ENCODE data around the gene NDP.
A peak's percentile ranks its signal among the peaks of the same experiment; 100 is the strongest.

NDP gene

GRCh38 chrX:43973249-43974099 lies at the start of gene NDP:
Gene NDP, minus strand, starts transcription at chrX:43973390. Its CDS starts 14,745 bp downstream, at chrX:43958645.
- Histone ChIP-seq H3K4me3 (ENCODE audit: low read depth, low read length) (peak within 1 kb of the TSS; percentile 45), H3K79me2 (ENCODE audit: control insufficient read depth, insufficient read depth, low read length, unreplicated experiment) (no peaks in the 10 kb centered on the region), H3K27ac (ENCODE audit: low read depth, low read length) (no peak within 1 kb of the TSS), H2AFZ (ENCODE audit: low read length, unreplicated experiment) (peak within 1 kb of the TSS; percentile 48), H3K36me3 (ENCODE audit: insufficient read depth, low read length) (no peaks in the 10 kb centered on the region), H3K4me1 (ENCODE audit: control insufficient read depth, insufficient read depth, low read length, unreplicated experiment) (peaks cover 25% of the 10 kb centered on the region), H3K27me3 (ENCODE audit: insufficient read depth, low read length) (no peaks in the 10 kb centered on the region)

GRCh38 chrX:44022964-44023363 lies 49.8 kb upstream of the NDP start:
- H3K79me2 ChIP-seq (ENCODE audit: control insufficient read depth, insufficient read depth, low read length, unreplicated experiment) = no peaks in the 10 kb centered on the region
- no peaks in the 10 kb centered on the region for H3K27me3 ChIP-seq (ENCODE audit: insufficient read depth, low read length)
- no peaks in the 10 kb centered on the region for H3K36me3 ChIP-seq (ENCODE audit: insufficient read depth, low read length)
- H2AFZ ChIP-seq (ENCODE audit: low read length, unreplicated experiment) = no peak overlapping the region
- H3K27ac ChIP-seq (ENCODE audit: low read depth, low read length) = no peak overlapping the region
- H3K4me3 ChIP-seq (ENCODE audit: low read depth, low read length) = no peak overlapping the region
- peaks cover 10% of the 10 kb centered on the region for H3K4me1 ChIP-seq (ENCODE audit: control insufficient read depth, insufficient read depth, low read length, unreplicated experiment)

GRCh38 chrX:44020693-44021092 lies 47.5 kb upstream of the NDP start:
- Histone ChIP-seq H3K4me1 (ENCODE audit: control insufficient read depth, insufficient read depth, low read length, unreplicated experiment) (peaks cover 5% of the 10 kb centered on the region), H3K27me3 (ENCODE audit: insufficient read depth, low read length) (no peaks in the 10 kb centered on the region), H2AFZ (ENCODE audit: low read length, unreplicated experiment) (no peak overlapping the region), H3K27ac (ENCODE audit: low read depth, low read length) (no peak overlapping the region), H3K36me3 (ENCODE audit: insufficient read depth, low read length) (no peaks in the 10 kb centered on the region), H3K4me3 (ENCODE audit: low read depth, low read length) (no peak overlapping the region), H3K79me2 (ENCODE audit: control insufficient read depth, insufficient read depth, low read length, unreplicated experiment) (no peaks in the 10 kb centered on the region)

- H2AFZ ChIP-seq (ENCODE audit: low read length, unreplicated experiment) = no peak overlapping the region
- H3K27ac ChIP-seq (ENCODE audit: low read depth, low read length) = no peak overlapping the region
- H3K27me3 ChIP-seq (ENCODE audit: insufficient read depth, low read length) = no peaks in the 10 kb centered on the region
- no peak overlapping the region for H3K4me3 ChIP-seq (ENCODE audit: low read depth, low read length)
- H3K79me2 ChIP-seq (ENCODE audit: control insufficient read depth, insufficient read depth, low read length, unreplicated experiment) = no peaks in the 10 kb centered on the region
- H3K4me1 ChIP-seq (ENCODE audit: control insufficient read depth, insufficient read depth, low read length, unreplicated experiment) = no peaks in the 10 kb centered on the region
- no peaks in the 10 kb centered on the region for H3K36me3 ChIP-seq (ENCODE audit: insufficient read depth, low read length)
Measured at GRCh38 chrX:44019911-44020310, 46.7 kb upstream of the NDP start.

GRCh38 chrX:44017676-44018075 lies 44.5 kb upstream of the NDP start:
- H3K36me3 ChIP-seq (ENCODE audit: insufficient read depth, low read length) = no peaks in the 10 kb centered on the region

GRCh38 chrX:44016906-44017305 lies 43.7 kb upstream of the NDP start:
- Histone ChIP-seq H3K27me3 (ENCODE audit: insufficient read depth, low read length) (no peaks in the 10 kb centered on the region), H3K27ac (ENCODE audit: low read depth, low read length) (no peak overlapping the region), H2AFZ (ENCODE audit: low read length, unreplicated experiment) (no peak overlapping the region), H3K4me3 (ENCODE audit: low read depth, low read length) (no peak overlapping the region), H3K4me1 (ENCODE audit: control insufficient read depth, insufficient read depth, low read length, unreplicated experiment) (peaks cover 13% of the 10 kb centered on the region), H3K36me3 (ENCODE audit: insufficient read depth, low read length) (no peaks in the 10 kb centered on the region), H3K79me2 (ENCODE audit: control insufficient read depth, insufficient read depth, low read length, unreplicated experiment) (no peaks in the 10 kb centered on the region)

More at GRCh38 chrX:44017676-44018075, 44.5 kb upstream of the NDP start:
- peaks cover 6% of the 10 kb centered on the region for H3K4me1 ChIP-seq (ENCODE audit: control insufficient read depth, insufficient read depth, low read length, unreplicated experiment)
- H3K79me2 ChIP-seq (ENCODE audit: control insufficient read depth, insufficient read depth, low read length, unreplicated experiment) = no peaks in the 10 kb centered on the region
- no peaks in the 10 kb centered on the region for H3K27me3 ChIP-seq (ENCODE audit: insufficient read depth, low read length)
- no peak overlapping the region for H2AFZ ChIP-seq (ENCODE audit: low read length, unreplicated experiment)
- no peak overlapping the region for H3K4me3 ChIP-seq (ENCODE audit: low read depth, low read length)
- no peak overlapping the region for H3K27ac ChIP-seq (ENCODE audit: low read depth, low read length)

- H3K36me3 ChIP-seq (ENCODE audit: insufficient read depth, low read length) = no peaks in the 10 kb centered on the region
- no peak overlapping the region for H2AFZ ChIP-seq (ENCODE audit: low read length, unreplicated experiment)
- H3K27me3 ChIP-seq (ENCODE audit: insufficient read depth, low read length) = no peaks in the 10 kb centered on the region
- H3K27ac ChIP-seq (ENCODE audit: low read depth, low read length) = peak overlapping the region; percentile 87
- H3K4me1 ChIP-seq (ENCODE audit: control insufficient read depth, insufficient read depth, low read length, unreplicated experiment) = peaks cover 17% of the 10 kb centered on the region
- no peaks in the 10 kb centered on the region for H3K79me2 ChIP-seq (ENCODE audit: control insufficient read depth, insufficient read depth, low read length, unreplicated experiment)
- H3K4me3 ChIP-seq (ENCODE audit: low read depth, low read length) = peak overlapping the region; percentile 38; the same call in 1 of the 2 replicates
Measured at GRCh38 chrX:44012484-44013096, 39.4 kb upstream of the NDP start.

GRCh38 chrX:44011506-44011905 lies 38.3 kb upstream of the NDP start:
- Histone ChIP-seq H3K79me2 (ENCODE audit: control insufficient read depth, insufficient read depth, low read length, unreplicated experiment) (no peaks in the 10 kb centered on the region), H3K36me3 (ENCODE audit: insufficient read depth, low read length) (no peaks in the 10 kb centered on the region), H2AFZ (ENCODE audit: low read length, unreplicated experiment) (no peak overlapping the region), H3K27ac (ENCODE audit: low read depth, low read length) (no peak overlapping the region), H3K27me3 (ENCODE audit: insufficient read depth, low read length) (no peaks in the 10 kb centered on the region), H3K4me3 (ENCODE audit: low read depth, low read length) (no peak overlapping the region), H3K4me1 (ENCODE audit: control insufficient read depth, insufficient read depth, low read length, unreplicated experiment) (peaks cover 17% of the 10 kb centered on the region)

GRCh38 chrX:44010626-44011025 lies 37.4 kb upstream of the NDP start:
- Histone ChIP-seq H2AFZ (ENCODE audit: low read length, unreplicated experiment) (no peak overlapping the region), H3K79me2 (ENCODE audit: control insufficient read depth, insufficient read depth, low read length, unreplicated experiment) (no peaks in the 10 kb centered on the region), H3K4me3 (ENCODE audit: low read depth, low read length) (no peak overlapping the region), H3K4me1 (ENCODE audit: control insufficient read depth, insufficient read depth, low read length, unreplicated experiment) (peaks cover 17% of the 10 kb centered on the region), H3K36me3 (ENCODE audit: insufficient read depth, low read length) (no peaks in the 10 kb centered on the region), H3K27me3 (ENCODE audit: insufficient read depth, low read length) (no peaks in the 10 kb centered on the region), H3K27ac (ENCODE audit: low read depth, low read length) (no peak overlapping the region)

- Histone ChIP-seq H3K4me3 (ENCODE audit: low read depth, low read length) (no peak overlapping the region), H3K36me3 (ENCODE audit: insufficient read depth, low read length) (no peaks in the 10 kb centered on the region), H2AFZ (ENCODE audit: low read length, unreplicated experiment) (no peak overlapping the region), H3K4me1 (ENCODE audit: control insufficient read depth, insufficient read depth, low read length, unreplicated experiment) (peaks cover 14% of the 10 kb centered on the region), H3K27ac (ENCODE audit: low read depth, low read length) (no peak overlapping the region), H3K79me2 (ENCODE audit: control insufficient read depth, insufficient read depth, low read length, unreplicated experiment) (no peaks in the 10 kb centered on the region), H3K27me3 (ENCODE audit: insufficient read depth, low read length) (no peaks in the 10 kb centered on the region)
Measured at GRCh38 chrX:44006081-44006480, 32.9 kb upstream of the NDP start.

- Histone ChIP-seq H3K27ac (ENCODE audit: low read depth, low read length) (0 out of 2 replicates have a peak overlapping the region, but pooled peaks have one; percentile 1), H3K36me3 (ENCODE audit: insufficient read depth, low read length) (no peaks in the 10 kb centered on the region)
Measured at GRCh38 chrX:44003975-44004374, 30.8 kb upstream of the NDP start.

More at GRCh38 chrX:44003975-44004374, 30.8 kb upstream of the NDP start:
- H3K79me2 ChIP-seq (ENCODE audit: control insufficient read depth, insufficient read depth, low read length, unreplicated experiment) = no peaks in the 10 kb centered on the region
- H3K4me1 ChIP-seq (ENCODE audit: control insufficient read depth, insufficient read depth, low read length, unreplicated experiment) = peaks cover 14% of the 10 kb centered on the region
- no peak overlapping the region for H2AFZ ChIP-seq (ENCODE audit: low read length, unreplicated experiment)
- no peak overlapping the region for H3K4me3 ChIP-seq (ENCODE audit: low read depth, low read length)
- no peaks in the 10 kb centered on the region for H3K27me3 ChIP-seq (ENCODE audit: insufficient read depth, low read length)
